ENCODE data around the gene CS.

The CS gene

DNA sequence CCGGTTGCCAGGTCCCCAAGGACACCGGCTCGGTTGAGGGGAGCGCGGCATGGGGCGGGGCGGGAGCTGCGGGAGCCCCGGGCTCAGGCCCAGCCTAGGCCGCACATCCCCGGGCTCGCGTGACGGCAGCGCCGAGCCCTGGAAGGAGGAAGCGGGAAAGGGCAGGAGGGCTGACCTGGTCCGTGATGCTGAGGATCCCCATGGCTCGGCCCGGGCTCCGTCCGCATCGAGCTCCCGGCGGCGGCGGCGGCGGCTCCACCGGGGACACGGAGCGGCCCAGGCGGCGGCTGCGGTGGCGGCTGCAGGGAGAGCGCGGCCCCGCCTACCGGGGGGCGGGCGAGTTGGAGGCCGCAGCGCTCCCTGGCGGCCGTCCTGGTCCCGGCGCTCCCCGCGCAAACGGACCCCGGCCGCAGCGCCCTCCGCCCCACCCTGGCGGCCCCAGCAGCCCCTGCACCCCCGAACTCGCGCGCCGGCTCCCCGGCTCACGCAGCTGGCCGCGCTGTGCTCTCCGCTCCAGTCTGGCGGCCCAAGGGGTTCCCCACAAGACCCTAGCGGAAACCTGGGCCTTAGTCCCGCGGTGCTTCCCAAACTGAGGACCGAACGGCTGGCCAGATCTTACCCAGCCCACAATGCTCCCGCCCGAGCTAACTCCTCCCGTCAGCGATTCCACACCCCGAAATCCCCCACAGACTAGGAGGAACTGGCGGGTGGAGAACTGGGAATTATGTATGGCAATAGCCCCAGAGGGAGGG, 41.9 kb downstream of the CS start, which contains the start of gene ANKRD52:
TSS of gene ANKRD52 (minus strand) at position 317 of the 752 bp plus-strand sequence. CDS start at position 202, 115 bp downstream.
- peak within 1 kb of the TSS; percentile 71 to 83 for H3K4me3 ChIP-seq (replicated peaks in 1 of 2; ENCODE audit: low read depth in 2 of 2, low read length in 2 of 2)
- TF ChIP-seq, protein P1, sequence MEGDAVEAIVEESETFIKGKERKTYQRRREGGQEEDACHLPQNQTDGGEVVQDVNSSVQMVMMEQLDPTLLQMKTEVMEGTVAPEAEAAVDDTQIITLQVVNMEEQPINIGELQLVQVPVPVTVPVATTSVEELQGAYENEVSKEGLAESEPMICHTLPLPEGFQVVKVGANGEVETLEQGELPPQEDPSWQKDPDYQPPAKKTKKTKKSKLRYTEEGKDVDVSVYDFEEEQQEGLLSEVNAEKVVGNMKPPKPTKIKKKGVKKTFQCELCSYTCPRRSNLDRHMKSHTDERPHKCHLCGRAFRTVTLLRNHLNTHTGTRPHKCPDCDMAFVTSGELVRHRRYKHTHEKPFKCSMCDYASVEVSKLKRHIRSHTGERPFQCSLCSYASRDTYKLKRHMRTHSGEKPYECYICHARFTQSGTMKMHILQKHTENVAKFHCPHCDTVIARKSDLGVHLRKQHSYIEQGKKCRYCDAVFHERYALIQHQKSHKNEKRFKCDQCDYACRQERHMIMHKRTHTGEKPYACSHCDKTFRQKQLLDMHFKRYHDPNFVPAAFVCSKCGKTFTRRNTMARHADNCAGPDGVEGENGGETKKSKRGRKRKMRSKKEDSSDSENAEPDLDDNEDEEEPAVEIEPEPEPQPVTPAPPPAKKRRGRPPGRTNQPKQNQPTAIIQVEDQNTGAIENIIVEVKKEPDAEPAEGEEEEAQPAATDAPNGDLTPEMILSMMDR (IDR thresholded peaks at IDR 0.05; ENCODE audit: low read depth, low read length): peak; percentile 27
- peak; percentile 69 to 85 for DNase-seq (ENCODE audit: low read depth in 2 of 2)

DNA sequence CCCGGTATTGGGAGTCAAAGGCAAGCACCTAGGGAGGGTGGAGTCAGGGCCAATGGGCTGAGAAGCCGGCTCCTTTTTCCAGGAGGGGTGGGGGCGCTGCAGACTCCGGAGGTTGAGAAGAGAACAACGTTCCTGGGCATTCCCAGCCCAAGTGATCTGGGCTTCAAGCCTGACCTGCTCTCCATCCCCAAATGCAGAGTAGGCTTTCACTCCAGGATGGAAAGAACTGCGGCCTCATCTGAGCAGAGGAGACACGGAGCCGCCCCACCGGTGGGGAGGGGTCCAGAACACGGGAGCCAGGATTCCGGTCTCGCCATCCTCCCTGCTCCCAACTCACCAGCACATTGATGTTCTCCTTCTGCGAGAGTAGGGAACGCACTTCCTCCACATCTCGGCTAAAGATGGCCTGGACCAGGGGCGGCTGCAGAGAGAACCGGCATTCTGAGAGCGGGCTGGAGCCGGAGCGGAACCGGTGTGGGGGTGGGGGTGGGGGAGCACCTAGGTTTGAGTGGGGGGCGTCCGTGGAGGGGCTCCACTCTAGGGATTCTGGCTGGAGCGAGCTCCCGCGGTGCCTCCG, 42.6 kb downstream of the CS start:
- TF ChIP-seq, protein P1 (IDR thresholded peaks at IDR 0.05; ENCODE audit: low read depth, low read length): no peak

DNA sequence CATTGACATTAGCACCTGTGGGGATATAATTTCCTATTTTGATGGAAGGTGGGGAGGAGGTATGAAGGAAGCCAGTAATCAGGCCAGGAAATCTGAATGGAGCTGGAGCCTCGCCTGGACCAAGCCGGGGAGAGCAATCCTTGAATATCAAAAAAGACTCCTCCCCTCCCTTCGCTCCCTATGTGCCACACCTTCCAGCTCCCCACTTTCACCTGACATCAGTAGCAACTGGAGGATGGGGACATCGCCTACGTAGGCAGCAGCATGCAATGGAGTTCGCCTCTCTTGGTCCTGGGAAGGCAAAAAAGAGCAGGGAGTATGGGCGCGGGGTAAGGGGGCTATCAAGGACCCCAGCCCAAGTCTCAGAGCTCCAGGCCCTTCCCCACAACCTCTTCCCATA, 43.1 kb downstream of the CS start:
- DNase-seq (ENCODE audit: low read depth in 2 of 2): no peak
- H3K4me3 ChIP-seq (replicated peaks in 1 of 2; ENCODE audit: low read depth in 2 of 2, low read length in 2 of 2): peak overlapping the region; percentile 71 to 83
- TF ChIP-seq, protein P1 (IDR thresholded peaks at IDR 0.05; ENCODE audit: low read depth, low read length): no peak

More for the DNA sequence above, 42.6 kb downstream of the CS start:
- peak; percentile 27 for DNase-seq (ENCODE audit: low read depth in 2 of 2)
- peak overlapping the region; percentile 71 to 83 for H3K4me3 ChIP-seq (replicated peaks in 1 of 2; ENCODE audit: low read depth in 2 of 2, low read length in 2 of 2)

DNA sequence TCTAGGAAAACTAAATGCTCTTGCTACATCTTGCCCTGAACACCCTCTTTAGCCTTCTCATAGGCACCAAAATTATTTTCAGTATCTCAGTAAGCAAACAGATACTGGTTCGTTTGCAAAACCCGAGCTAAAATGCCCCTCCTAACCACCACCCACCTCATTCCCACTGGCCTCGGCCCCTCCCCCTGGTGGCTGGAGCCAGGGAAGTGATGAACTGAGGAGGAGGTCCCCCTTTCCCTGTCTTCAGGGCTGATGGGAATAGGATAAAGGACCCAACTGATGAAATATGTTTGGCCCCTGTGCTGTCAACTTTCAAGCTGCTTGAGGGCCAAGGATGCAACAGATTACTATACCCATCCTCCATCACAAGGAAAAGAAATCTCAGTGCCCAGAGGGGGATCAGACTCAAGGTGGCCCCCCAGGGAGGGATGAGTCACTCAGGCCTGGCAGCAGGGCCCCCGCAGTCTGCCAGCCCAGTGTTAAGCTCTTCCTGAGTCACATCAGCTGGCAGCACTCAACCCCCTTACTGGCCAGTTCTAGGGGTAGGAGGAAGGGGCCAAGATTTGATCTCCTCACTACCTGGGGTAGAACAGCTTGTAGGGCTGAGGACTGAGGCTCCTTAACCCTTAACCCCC, 43.7 kb downstream of the CS start:
- H3K4me3 ChIP-seq (replicated peaks in 1 of 2; ENCODE audit: low read depth in 2 of 2, low read length in 2 of 2): peak overlapping the region; percentile 1 to 83
- TF ChIP-seq, protein P1 (IDR thresholded peaks at IDR 0.05; ENCODE audit: low read depth, low read length): no peak
- DNase-seq (ENCODE audit: low read depth in 2 of 2): peak; percentile 53 to 69

DNA sequence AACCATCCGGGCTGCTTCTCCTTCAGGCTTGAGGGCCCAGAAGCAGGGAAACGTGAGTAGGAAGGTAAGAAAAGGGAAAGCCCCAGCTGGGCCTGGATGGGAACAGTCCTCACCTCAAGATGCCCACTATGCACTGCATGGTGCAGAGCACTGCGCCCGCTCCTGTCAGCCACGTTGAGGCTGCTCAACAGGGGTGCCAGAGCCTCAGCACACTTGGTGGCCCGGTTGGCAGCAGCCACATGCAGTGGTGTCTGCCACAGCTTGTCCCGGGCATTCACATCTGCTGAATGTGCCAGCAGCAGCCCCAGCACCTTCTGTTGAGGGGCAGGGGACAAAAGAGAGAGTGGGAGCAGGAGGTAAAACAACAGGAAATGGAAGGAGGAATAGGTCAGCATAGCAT, 44.5 kb downstream of the CS start:
- H3K4me3 ChIP-seq (replicated peaks in 1 of 2; ENCODE audit: low read depth in 2 of 2, low read length in 2 of 2): no peak overlapping the region
- no peak for DNase-seq (ENCODE audit: low read depth in 2 of 2)
- TF ChIP-seq, protein P1 (IDR thresholded peaks at IDR 0.05; ENCODE audit: low read depth, low read length): no peak

DNA sequence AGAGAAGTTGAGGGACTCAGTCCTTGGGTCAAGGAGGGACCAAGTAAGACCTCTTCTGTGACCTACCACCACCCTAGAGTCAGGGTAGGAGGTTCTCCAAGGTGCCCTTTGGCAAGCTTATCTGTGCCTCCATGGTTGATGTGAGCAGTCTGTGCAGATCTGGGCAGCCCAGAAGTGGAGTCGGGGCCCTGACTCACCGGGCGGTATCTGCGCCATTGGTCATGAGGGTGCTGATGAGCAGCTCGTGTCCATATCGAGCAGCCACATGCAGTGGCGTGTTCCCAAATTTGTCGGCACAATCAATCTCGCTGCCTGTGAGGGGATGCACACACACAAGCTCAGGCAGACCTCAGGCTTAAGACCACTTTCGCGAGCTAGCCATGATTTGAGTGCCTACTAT, 47.0 kb downstream of the CS start:
- TF ChIP-seq, protein P1 (IDR thresholded peaks at IDR 0.05; ENCODE audit: low read depth, low read length): no peak
- DNase-seq (ENCODE audit: low read depth in 2 of 2): no peak
- no peak overlapping the region for H3K4me3 ChIP-seq (replicated peaks in 1 of 2; ENCODE audit: low read depth in 2 of 2, low read length in 2 of 2)

Data from cardiac fibroblast (primary cell).